Superior temporal gyrus (tissue), 1 donor: ENCODE data around the gene DUSP22.
A peak's percentile ranks its signal among the peaks of the same experiment; 100 is the strongest.
"Not testable (repeated sequence)": the region's sequence is repeated elsewhere in the genome, so short reads cannot be mapped to it uniquely, and the experiment has no call there.

ENCODE experiments used
- DNase-seq: peaks from one replicate; pipeline ENCODE4 v3.0.0-alpha.2; 2016; ENCODE audit errors: extremely low spot score

DUSP22 gene

GRCh38 chr6:323730-324088 is 31.4 kb downstream of the DUSP22 start:
- no peak for DNase-seq

- no peak for DNase-seq
Observed at GRCh38 chr6:324116-324728, 31.9 kb downstream of the DUSP22 start.

GRCh38 chr6:324729-325125 is 32.4 kb downstream of the DUSP22 start:
- no peak for DNase-seq

GRCh38 chr6:325161-325860 is 33.0 kb downstream of the DUSP22 start:
- not testable (repeated sequence) for DNase-seq

GRCh38 chr6:326066-326465 is 33.8 kb downstream of the DUSP22 start:
- not testable (repeated sequence) for DNase-seq

GRCh38 chr6:326896-327537 is 34.7 kb downstream of the DUSP22 start:
- no peak for DNase-seq

GRCh38 chr6:327538-328116 is 35.3 kb downstream of the DUSP22 start:
- no peak for DNase-seq

- DNase-seq: no peak
Observed at GRCh38 chr6:328136-328670, 35.9 kb downstream of the DUSP22 start.

- DNase-seq: no peak
Observed at GRCh38 chr6:328924-329323, 36.6 kb downstream of the DUSP22 start.

GRCh38 chr6:329888-330691 is 37.8 kb downstream of the DUSP22 start:
- no peak for DNase-seq

- DNase-seq: no peak
Observed at GRCh38 chr6:330948-331347, 38.7 kb downstream of the DUSP22 start.

GRCh38 chr6:331622-332521 is 39.6 kb downstream of the DUSP22 start:
- no peak for DNase-seq

GRCh38 chr6:332671-333070 is 40.4 kb downstream of the DUSP22 start:
- peak; percentile 73 for DNase-seq

- DNase-seq: no peak
Observed at GRCh38 chr6:333379-334002, 41.2 kb downstream of the DUSP22 start.

GRCh38 chr6:334536-335510 is 42.5 kb downstream of the DUSP22 start:
- DNase-seq: no peak

GRCh38 chr6:335572-335971 is 43.3 kb downstream of the DUSP22 start:
- no peak for DNase-seq

GRCh38 chr6:336159-337114 is 44.1 kb downstream of the DUSP22 start:
- no peak for DNase-seq
